CD14-positive monocyte (primary cell): Measurements from ENCODE around the gene EPHB2. TPM values are rescaled to one million over a fixed set of nuclear protein-coding genes. Genes with fewer than 3 reads are reported as not detected.

ENCODE experiments used
- DNase-seq, 3 donors: peaks; one replicate each; pipeline ENCODE4 v3.0.0-alpha.2; 2011 to 2022
- H2AFZ ChIP-seq: 2 replicates; pipeline ENCODE4 v1.6.0; 2012; ENCODE audit warnings: mild to moderate bottlenecking, low read depth, low read length, inconsistent platforms; ENCODE audit not compliant: insufficient read depth, poor library complexity, severe bottlenecking
- H3K27ac ChIP-seq, 2 donors: 1 replicate in 1 of 2; 2 replicates in 1 of 2; pipeline ENCODE4 v1.5.1; 2012 to 2013; ENCODE audit warnings: low read length in 2 of 2, control low read depth in 1 of 2, inconsistent platforms in 1 of 2, low read depth in 1 of 2, mild to moderate bottlenecking in 1 of 2
- H3K27me3 ChIP-seq, 2 donors: one replicate each; pipeline versions ENCODE4 v1.6.0 to v1.6.1; 2011 to 2013; ENCODE audit warnings: low read length in 2 of 2; ENCODE audit not compliant: control insufficient read depth in 2 of 2, insufficient read depth in 2 of 2
- H3K36me3 ChIP-seq, 2 donors: replicated peaks in 1 of 2; 1 replicate in 1 of 2; 2 replicates in 1 of 2; pipeline versions ENCODE4 v1.5.1 to v1.6.1; 2012 to 2013; ENCODE audit warnings: low read length in 2 of 2, control low read depth in 1 of 2, inconsistent platforms in 1 of 2, mild to moderate bottlenecking in 1 of 2; ENCODE audit not compliant: insufficient read depth in 2 of 2, control insufficient read depth in 1 of 2
- H3K4me1 ChIP-seq, 2 donors: 1 replicate in 1 of 2; 2 replicates in 1 of 2; pipeline versions ENCODE4 v1.5.1 to v1.6.1; 2012 to 2013; ENCODE audit warnings: low read length in 2 of 2, control low read depth in 1 of 2, inconsistent platforms in 1 of 2, mild to moderate bottlenecking in 1 of 2, moderate library complexity in 1 of 2; ENCODE audit not compliant: insufficient read depth in 2 of 2, control insufficient read depth in 1 of 2
- H3K4me2 ChIP-seq: replicated peaks from 2 replicates; pipeline ENCODE3; 2012; ENCODE audit warnings: low read length, moderate library complexity, mild to moderate bottlenecking; ENCODE audit not compliant: poor library complexity, severe bottlenecking; ENCODE audit errors: extremely low read depth
- H3K4me3 ChIP-seq, 3 experiments: fragments of 200-600 bp in 1 of 3; sonication (generic) in 1 of 3; replicated peaks in 1 of 3; 1 replicate in 2 of 3; 2 replicates in 1 of 3; pipeline ENCODE4 v1.5.1; 2011 to 2013; ENCODE audit warnings: low read length in 3 of 3, mild to moderate bottlenecking in 3 of 3, control low read depth in 2 of 3, low read depth in 2 of 3, inconsistent platforms in 1 of 3, moderate library complexity in 1 of 3
- H3K79me2 ChIP-seq: 2 replicates; pipeline ENCODE4 v1.6.0; 2012; ENCODE audit warnings: mild to moderate bottlenecking, control low read depth, inconsistent platforms, low read length, moderate library complexity; ENCODE audit not compliant: insufficient read depth
- H3K9ac ChIP-seq: 2 replicates; pipeline ENCODE4 v1.6.0; 2017; ENCODE audit warnings: low read length, mild to moderate bottlenecking; ENCODE audit not compliant: insufficient read depth, poor library complexity, severe bottlenecking
- H3K9me3 ChIP-seq, 2 donors: replicated peaks in 1 of 2; 1 replicate in 1 of 2; 2 replicates in 1 of 2; pipeline versions ENCODE4 v1.5.1 to v1.6.1; 2012 to 2013; ENCODE audit warnings: low read length in 2 of 2, control low read depth in 1 of 2; ENCODE audit not compliant: control insufficient read depth in 1 of 2, insufficient read depth in 1 of 2
- H4K20me1 ChIP-seq: 2 replicates; pipeline ENCODE4 v1.6.0; 2012; ENCODE audit warnings: mild to moderate bottlenecking, low read length, control low read depth, moderate library complexity; ENCODE audit not compliant: insufficient read depth
- H3K27ac Mint-ChIP-seq, 7 donors: one replicate each; pipeline ENCODE4 v1.8.0; 2020; ENCODE audit warnings: mild to moderate bottlenecking in 7 of 7, mixed read lengths in 7 of 7, moderate library complexity in 6 of 7, inconsistent platforms in 2 of 7
- H3K27me3 Mint-ChIP-seq, 3 donors: one replicate each; pipeline ENCODE4 v1.8.0; 2021 to 2022; ENCODE audit warnings: low read depth in 3 of 3, mild to moderate bottlenecking in 3 of 3, mixed read lengths in 3 of 3, moderate library complexity in 3 of 3, inconsistent platforms in 1 of 3
- H3K36me3 Mint-ChIP-seq, 2 donors: one replicate each; pipeline ENCODE4 v1.8.0; 2020; ENCODE audit warnings: mixed read lengths in 2 of 2, inconsistent platforms in 1 of 2, mild to moderate bottlenecking in 1 of 2
- H3K4me1 Mint-ChIP-seq: one replicate; pipeline ENCODE4 v1.8.0; 2020; ENCODE audit warnings: mild to moderate bottlenecking, mixed read lengths
- H3K4me3 Mint-ChIP-seq, 2 donors: one replicate each; pipeline ENCODE4 v1.8.0; 2020; ENCODE audit warnings: mild to moderate bottlenecking in 2 of 2, mixed read lengths in 2 of 2, moderate library complexity in 1 of 2
- H3K9me3 Mint-ChIP-seq, 7 donors: one replicate each; pipeline ENCODE4 v1.8.0; 2020 to 2022; ENCODE audit warnings: mixed read lengths in 7 of 7, mild to moderate bottlenecking in 6 of 7, moderate library complexity in 6 of 7, inconsistent platforms in 2 of 7
- WGBS: methylation state at CpG from one replicate; pipeline ENCODE4 v1.1.5; 2013; ENCODE audit warnings: missing lambda C conversion rate; ENCODE audit not compliant: insufficient coverage; 5-methylcytosine and 5-hydroxymethylcytosine counted together
- intact Hi-C, 2 donors: fragments of 100-400 bp; cut with micrococcal nuclease; formaldehyde crosslinking; loops; one replicate each; pipeline versions ENCODE4 v1.15.0 to v1.15.1; 2023
- polyA plus RNA-seq, 3 donors: library from polyadenylated mRNA; depleted of rRNA in 1 of 3; unstranded in 2 of 3; stranded (reverse) in 1 of 3; fragments of 300-500 nt in 2 of 3; fragments of >200 nt in 1 of 3; fragmentation: Illumina TruSeq in 2 of 3; gene quantifications; 1 replicate in 2 of 3; 2 replicates in 1 of 3; pipeline ENCODE4 v1.2.3, GENCODE V29; 2012 to 2021
- TF ChIP-seq, protein P1 (sequence below): fragments of 200-600 bp; IDR thresholded peaks from one replicate; pipeline ENCODE4 v1.8.0; 2022; ENCODE audit warnings: antibody characterized with exemption, mild to moderate bottlenecking

EPHB2 gene
- polyA plus RNA-seq, 3 donors, result 2.9 to 5.6 (median 3.4) TPM

DNA sequence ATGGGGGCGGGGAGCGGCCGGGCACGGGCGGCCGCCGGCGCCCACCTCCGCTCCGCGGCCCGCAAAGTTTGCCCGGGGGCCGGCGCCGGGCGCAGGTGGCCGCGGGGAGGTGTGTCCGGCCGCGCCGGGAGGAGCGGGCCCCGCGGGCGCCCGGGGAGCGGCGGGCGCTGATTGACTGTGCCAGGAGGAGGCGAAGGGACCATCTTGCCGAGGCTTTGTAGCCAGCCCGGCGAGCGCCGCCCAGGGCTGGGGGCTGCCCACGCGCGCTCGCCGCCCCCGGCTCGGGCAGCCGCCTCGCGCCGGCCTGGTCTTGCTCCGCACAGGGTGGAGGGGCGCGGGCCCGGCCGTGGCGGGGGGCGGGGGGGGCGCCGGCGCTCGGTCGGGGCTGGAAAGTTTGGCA is 432 bp downstream of the EPHB2 start:
- H3K36me3 ChIP-seq, result no peaks in the 10 kb centered on the region
- intact Hi-C loops, result loop anchor here in 1 of 2 donors (5.0 kb wide), 1 partner anchor 36 kb away; no protein-coding TSS in a partner anchor
- Mint-ChIP-seq H3K9me3 (peaks cover 0 to 10% (median 0%) of the 10 kb centered on the region in 7 donors), H3K4me3 (no peak overlapping the region), H3K36me3 (peaks cover 7 to 8% of the 10 kb centered on the region in 2 donors), H3K27ac (no peak overlapping the region), H3K27me3 (peaks cover 38 to 61% (median 45%) of the 10 kb centered on the region in 3 donors), H3K4me1 (peaks cover 29% of the 10 kb centered on the region)
- H2AFZ ChIP-seq, result no peak overlapping the region
- H3K4me2 ChIP-seq, result peak overlapping the region; percentile 87
- H3K9ac ChIP-seq, result no peak overlapping the region
- peak overlapping the region in 2 of 3 experiments; percentile 15 to 68 for H3K4me3 ChIP-seq
- under 1% methylated on average over 35 of the region's 60 CpGs for WGBS
- H3K27ac ChIP-seq, result no peak overlapping the region
- H3K79me2 ChIP-seq, result no peaks in the 10 kb centered on the region
- TF ChIP-seq, protein P1, sequence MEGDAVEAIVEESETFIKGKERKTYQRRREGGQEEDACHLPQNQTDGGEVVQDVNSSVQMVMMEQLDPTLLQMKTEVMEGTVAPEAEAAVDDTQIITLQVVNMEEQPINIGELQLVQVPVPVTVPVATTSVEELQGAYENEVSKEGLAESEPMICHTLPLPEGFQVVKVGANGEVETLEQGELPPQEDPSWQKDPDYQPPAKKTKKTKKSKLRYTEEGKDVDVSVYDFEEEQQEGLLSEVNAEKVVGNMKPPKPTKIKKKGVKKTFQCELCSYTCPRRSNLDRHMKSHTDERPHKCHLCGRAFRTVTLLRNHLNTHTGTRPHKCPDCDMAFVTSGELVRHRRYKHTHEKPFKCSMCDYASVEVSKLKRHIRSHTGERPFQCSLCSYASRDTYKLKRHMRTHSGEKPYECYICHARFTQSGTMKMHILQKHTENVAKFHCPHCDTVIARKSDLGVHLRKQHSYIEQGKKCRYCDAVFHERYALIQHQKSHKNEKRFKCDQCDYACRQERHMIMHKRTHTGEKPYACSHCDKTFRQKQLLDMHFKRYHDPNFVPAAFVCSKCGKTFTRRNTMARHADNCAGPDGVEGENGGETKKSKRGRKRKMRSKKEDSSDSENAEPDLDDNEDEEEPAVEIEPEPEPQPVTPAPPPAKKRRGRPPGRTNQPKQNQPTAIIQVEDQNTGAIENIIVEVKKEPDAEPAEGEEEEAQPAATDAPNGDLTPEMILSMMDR, result no peak
- peaks cover 0 to 11% of the 10 kb centered on the region in 2 donors for H3K9me3 ChIP-seq
- no peak for DNase-seq
- peaks cover 27 to 49% of the 10 kb centered on the region in 2 donors for H3K4me1 ChIP-seq
- peaks cover 14% of the 10 kb centered on the region for H4K20me1 ChIP-seq
- peaks cover 14 to 48% of the 10 kb centered on the region in 2 donors for H3K27me3 ChIP-seq

DNA sequence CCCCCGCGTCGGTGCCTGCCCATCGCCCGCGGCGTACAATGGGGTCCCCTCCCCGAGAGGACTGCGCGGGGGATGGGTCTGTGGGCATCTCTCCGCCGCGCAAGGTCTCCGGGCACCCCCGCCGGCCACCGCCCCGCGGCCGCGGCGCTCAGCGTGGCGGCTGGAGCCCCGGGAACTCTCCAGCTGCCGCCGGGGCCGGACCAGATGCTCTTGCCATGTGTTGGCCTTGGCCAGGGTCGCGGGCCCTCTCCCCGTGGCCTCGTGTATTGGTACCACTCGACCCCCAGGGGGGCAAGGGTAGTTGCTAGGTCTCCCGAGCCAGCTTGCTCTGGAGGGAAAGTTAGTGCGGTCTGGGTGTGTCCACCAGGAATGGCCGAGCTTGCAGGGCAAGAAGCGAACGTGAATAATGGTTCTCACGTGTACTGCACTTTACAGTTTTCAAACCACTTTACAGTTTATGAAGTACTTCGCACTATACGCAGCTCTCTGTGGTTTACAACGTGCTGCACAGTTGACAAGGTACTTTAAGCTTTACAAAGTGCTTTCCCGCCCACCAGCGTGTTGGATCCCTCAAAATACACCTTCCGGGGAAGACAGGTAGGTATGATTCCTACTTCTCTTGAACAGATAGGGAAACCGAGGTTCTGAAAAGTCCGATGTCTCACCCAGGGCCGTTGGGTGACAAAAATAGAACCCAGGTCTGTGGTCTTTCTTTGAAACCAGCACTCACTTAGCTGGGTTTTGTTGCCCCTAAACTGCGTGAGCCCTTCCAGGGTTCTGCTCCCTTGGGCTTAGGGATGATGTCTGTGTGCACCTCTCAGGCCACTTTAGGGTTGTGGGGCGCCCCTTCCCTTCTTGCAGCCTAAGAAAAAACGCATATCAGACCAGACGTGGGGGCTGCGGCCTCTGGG is 1.2 kb downstream of the EPHB2 start:
- H3K4me3 Mint-ChIP-seq, result peak overlapping the region; percentile 76 to 92
- peaks cover 7 to 8% of the 10 kb centered on the region in 2 donors for H3K36me3 Mint-ChIP-seq
- WGBS, result 18% methylated on average over 45 of the region's 53 CpGs
- Histone ChIP-seq H3K4me3 (peak overlapping the region in 2 of 3 experiments; percentile 15 to 68), H3K9me3 (peaks cover 0 to 11% of the 10 kb centered on the region in 2 donors), H3K9ac (peak overlapping the region; percentile 38), H3K36me3 (no peaks in the 10 kb centered on the region), H3K27me3 (peaks cover 14 to 48% of the 10 kb centered on the region in 2 donors), H3K79me2 (no peaks in the 10 kb centered on the region), H3K27ac (no peak overlapping the region), H3K4me2 (peak overlapping the region; percentile 87), H4K20me1 (peaks cover 14% of the 10 kb centered on the region), H3K4me1 (peaks cover 28 to 52% of the 10 kb centered on the region in 2 donors), H2AFZ (peak overlapping the region; percentile 43)
- peaks cover 40 to 66% (median 53%) of the 10 kb centered on the region in 3 donors for H3K27me3 Mint-ChIP-seq
- H3K4me1 Mint-ChIP-seq, result peaks cover 32% of the 10 kb centered on the region
- intact Hi-C loops, result loop anchor here in 1 of 2 donors (5.0 kb wide), 1 partner anchor 35 kb away; no protein-coding TSS in a partner anchor
- H3K9me3 Mint-ChIP-seq, result peaks cover 0 to 10% (median 0%) of the 10 kb centered on the region in 7 donors
- no peak overlapping the region for H3K27ac Mint-ChIP-seq
- TF ChIP-seq, protein P1, result no peak
- DNase-seq, result no peak
